SK-N-MC (cell line): ENCODE results near the gene S100A12.

Experiments
- EZH2 ChIP-seq: fragments of 200-600 bp; sonication (generic); IDR thresholded peaks from one replicate; pipeline ENCODE4 v1.6.1; 2017; ENCODE audit warnings: antibody characterized with exemption
- FOXP2 ChIP-seq: optimal IDR thresholded peaks from 2 replicates; pipeline ENCODE3; 2011; ENCODE audit warnings: mild to moderate bottlenecking, moderate library complexity; ENCODE audit not compliant: insufficient read depth; ENCODE audit errors: extremely low read length, control extremely low read depth
- POLR2AphosphoS5 ChIP-seq: IDR thresholded peaks from 2 replicates; pipeline ENCODE4 v1.6.1; 2012; ENCODE audit warnings: mild to moderate bottlenecking, low read depth, low read length, borderline replicate concordance

DNA sequence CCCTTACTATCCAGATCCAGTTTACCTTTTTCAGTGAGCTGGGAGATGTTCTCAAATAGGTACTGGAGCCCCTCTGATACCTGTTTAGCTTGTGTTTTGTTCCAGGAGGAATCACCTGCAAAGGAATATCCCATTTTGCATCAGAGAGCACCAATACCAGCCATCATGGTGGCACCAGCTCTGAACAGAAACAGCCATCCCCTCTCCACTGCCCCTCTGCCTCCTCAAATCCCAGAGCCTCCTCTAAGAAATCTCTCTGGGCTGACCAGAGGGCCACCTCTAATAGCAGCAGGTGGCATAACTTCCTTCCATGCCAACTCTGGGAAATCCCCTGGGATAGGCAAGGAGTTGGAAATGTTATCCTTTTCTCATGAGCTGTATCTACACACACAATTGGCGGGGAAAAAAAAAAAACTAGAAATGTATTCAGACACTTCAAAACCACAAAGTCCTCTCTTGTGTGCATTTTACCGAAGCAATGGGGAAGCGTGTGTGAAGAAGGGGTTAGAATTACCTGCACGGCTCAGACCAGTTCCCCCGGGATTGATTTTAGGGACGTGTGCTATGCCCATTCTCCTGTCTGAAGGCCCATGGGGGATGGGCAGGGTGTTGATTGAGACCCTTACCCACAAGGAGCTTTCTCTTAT lies 29.2 kb downstream of the S100A12 start:
- TF ChIP-seq EZH2 (no peak), FOXP2 (no peak), POLR2AphosphoS5 (no peak)
